ENCODE measurements around the gene SOWAHB.

DNA sequence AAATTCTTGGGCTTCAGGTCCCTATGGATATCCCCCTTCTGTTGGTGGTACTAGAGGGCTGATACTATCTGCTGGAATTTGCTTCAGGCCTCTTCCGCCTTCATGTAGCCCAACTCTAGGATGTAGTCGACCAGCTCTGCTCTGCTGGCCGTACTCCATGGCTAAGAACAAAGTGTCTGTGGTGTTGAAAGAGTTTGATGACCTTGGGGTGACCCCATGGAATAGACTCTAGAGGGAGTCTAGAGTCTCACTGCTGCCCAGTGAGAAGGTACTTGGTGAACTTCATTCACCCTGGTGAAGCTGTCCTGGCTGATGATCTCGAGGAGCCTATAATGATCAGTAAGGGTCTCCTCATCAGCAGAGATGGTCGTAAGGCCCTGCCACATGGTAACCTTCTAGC lies 11.7 kb downstream of the SOWAHB start:
- TF ChIP-seq, protein P1, sequence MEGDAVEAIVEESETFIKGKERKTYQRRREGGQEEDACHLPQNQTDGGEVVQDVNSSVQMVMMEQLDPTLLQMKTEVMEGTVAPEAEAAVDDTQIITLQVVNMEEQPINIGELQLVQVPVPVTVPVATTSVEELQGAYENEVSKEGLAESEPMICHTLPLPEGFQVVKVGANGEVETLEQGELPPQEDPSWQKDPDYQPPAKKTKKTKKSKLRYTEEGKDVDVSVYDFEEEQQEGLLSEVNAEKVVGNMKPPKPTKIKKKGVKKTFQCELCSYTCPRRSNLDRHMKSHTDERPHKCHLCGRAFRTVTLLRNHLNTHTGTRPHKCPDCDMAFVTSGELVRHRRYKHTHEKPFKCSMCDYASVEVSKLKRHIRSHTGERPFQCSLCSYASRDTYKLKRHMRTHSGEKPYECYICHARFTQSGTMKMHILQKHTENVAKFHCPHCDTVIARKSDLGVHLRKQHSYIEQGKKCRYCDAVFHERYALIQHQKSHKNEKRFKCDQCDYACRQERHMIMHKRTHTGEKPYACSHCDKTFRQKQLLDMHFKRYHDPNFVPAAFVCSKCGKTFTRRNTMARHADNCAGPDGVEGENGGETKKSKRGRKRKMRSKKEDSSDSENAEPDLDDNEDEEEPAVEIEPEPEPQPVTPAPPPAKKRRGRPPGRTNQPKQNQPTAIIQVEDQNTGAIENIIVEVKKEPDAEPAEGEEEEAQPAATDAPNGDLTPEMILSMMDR (IDR thresholded peaks at IDR 0.05; ENCODE audit: low read depth, low read length, missing input control), result no peak
- no peak for TF ChIP-seq RAD21 (IDR thresholded peaks at IDR 0.05)
